Ectodermal cell (in vitro differentiated cells): ENCODE measurements around the gene LIN28B.
"Not testable (repeated sequence)": the region's sequence is repeated elsewhere in the genome, so short reads cannot be mapped to it uniquely, and the experiment has no call there.

ENCODE experiments used
- H3K27ac ChIP-seq: 2 replicates; pipeline ENCODE4 v1.7.0; 2013; ENCODE audit warnings: mild to moderate bottlenecking, low read depth, low read length; ENCODE audit not compliant: insufficient read depth, poor library complexity, severe bottlenecking
- H3K27me3 ChIP-seq: 2 replicates; pipeline ENCODE4 v1.7.0; 2013; ENCODE audit warnings: mild to moderate bottlenecking, low read length; ENCODE audit not compliant: insufficient read depth, control insufficient read depth, poor library complexity, severe bottlenecking
- H3K36me3 ChIP-seq: one replicate; pipeline ENCODE4 v1.7.0; 2013; ENCODE audit warnings: low read length; ENCODE audit not compliant: control insufficient read depth, insufficient read depth
- H3K4me1 ChIP-seq: one replicate; pipeline ENCODE4 v1.7.0; 2013; ENCODE audit warnings: low read length; ENCODE audit not compliant: control insufficient read depth, insufficient read depth
- H3K4me3 ChIP-seq: 2 replicates; pipeline ENCODE4 v1.7.0; 2013; ENCODE audit warnings: low read depth, low read length, control low read depth; ENCODE audit not compliant: insufficient read depth
- H3K9me3 ChIP-seq: 2 replicates; pipeline ENCODE4 v1.7.0; 2013; ENCODE audit warnings: mild to moderate bottlenecking, low read length, moderate library complexity; ENCODE audit not compliant: control insufficient read depth
- WGBS, 2 experiments: methylation state at CpG; one replicate each; pipeline ENCODE4 v1.1.7; 2013; ENCODE audit warnings: missing lambda C conversion rate in 2 of 2; 5-methylcytosine and 5-hydroxymethylcytosine counted together

Gene LIN28B

DNA sequence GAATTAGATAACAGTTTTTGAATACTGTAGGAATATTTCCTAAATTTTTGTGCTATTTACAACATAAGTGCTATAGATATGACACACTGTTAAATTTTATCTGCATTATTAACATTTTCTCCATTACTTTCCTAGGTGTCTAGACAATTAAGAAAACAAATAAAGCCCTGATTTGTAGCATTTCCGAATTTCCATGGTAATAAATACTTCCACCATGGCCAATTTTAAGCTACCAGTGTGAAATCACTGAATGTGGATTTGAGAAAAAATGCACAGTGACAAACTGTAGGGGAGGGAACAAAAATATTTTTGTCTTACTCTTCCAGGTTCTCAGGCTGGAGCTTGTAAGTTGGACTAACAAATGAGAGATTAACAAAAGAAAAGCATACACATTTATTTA lies 27.9 kb downstream of the LIN28B start:
- H3K36me3 ChIP-seq = peaks cover 16% of the 10 kb centered on the region
- no peaks in the 10 kb centered on the region for H3K27me3 ChIP-seq

DNA sequence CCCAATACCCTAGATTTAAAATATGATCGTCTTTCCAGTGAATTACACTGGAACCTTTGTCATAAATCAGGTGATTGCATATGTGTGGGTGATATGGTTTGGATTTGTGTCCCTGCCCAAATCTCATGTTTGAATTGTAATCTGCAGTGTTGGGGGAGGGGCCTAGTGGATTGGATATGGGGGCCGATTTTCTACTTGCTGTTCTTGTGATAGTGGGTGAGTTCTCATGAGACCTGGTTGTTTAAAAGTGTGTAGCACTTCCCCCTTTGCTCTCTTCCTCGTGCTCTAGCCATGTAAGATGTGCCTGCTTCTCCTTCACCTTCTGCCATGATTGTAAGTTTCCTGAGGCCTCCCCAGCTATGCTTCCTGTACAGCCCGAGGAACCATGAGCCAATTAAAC lies 29.0 kb downstream of the LIN28B start:
- 92 to 98% methylated on average over 4 of the region's 4 CpGs for WGBS, 2 experiments
- not testable (repeated sequence) for H3K27ac ChIP-seq, H3K4me3 ChIP-seq

More for the DNA sequence above, 27.9 kb downstream of the LIN28B start:
- Histone ChIP-seq H3K9me3 (no peaks in the 10 kb centered on the region), H3K4me3 (no peak overlapping the region), H3K4me1 (no peaks in the 10 kb centered on the region), H3K27ac (no peak overlapping the region)
- WGBS, 2 experiments = 82 to 93% methylated on average over 1 of the region's 1 CpG

DNA sequence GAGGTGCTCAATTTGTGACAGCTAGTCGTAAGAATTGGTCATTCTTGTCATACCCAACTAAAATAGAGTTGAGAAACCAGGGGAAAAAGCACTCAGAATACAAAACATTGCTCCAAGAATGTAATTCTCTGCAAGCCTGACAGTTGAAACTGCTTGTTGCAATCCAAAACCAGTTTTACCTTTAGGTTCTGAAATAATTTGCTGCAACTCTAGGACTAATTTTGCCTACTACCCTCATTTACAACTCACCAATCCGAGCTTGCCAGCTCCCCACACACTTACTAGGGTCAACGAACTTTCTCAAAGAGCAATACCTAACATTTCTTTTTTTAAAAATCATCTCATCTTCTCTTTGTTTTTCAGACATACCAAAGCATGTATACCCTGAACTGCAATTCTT lies 29.7 kb downstream of the LIN28B start:
- H3K4me3 ChIP-seq = no peak overlapping the region
- H3K4me1 ChIP-seq = no peaks in the 10 kb centered on the region
- H3K9me3 ChIP-seq = no peaks in the 10 kb centered on the region
- peaks cover 17% of the 10 kb centered on the region for H3K36me3 ChIP-seq
- H3K27ac ChIP-seq = no peak overlapping the region
- no peaks in the 10 kb centered on the region for H3K27me3 ChIP-seq
- WGBS, 2 experiments = 80 to 92% methylated on average over 3 of the region's 3 CpGs

More for the DNA sequence above, 29.0 kb downstream of the LIN28B start:
- H3K36me3 ChIP-seq = peaks cover 16% of the 10 kb centered on the region
- H3K9me3 ChIP-seq, H3K4me1 ChIP-seq, H3K27me3 ChIP-seq: not testable (repeated sequence)

DNA sequence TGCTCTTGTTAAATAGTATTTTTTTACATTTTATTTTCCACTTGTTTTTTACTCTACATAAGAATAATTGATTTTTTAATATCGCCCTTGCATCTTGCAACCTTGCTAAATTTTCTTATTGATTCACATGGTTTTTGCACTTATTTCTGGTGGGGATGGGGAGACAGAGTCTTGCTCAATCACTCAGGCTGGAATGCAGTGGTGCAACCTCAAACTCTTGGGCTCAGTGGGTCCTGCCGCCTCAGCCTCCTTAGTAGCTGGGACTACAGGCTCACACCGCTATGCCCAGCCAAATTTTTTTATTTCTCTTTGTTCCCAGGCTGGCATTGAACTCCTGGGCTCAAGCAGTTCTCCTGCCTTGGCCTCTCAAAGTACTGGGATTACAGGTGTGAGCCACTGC lies 30.3 kb downstream of the LIN28B start:
- 92 to 95% methylated on average over 2 to 3 of the region's 3 CpGs for WGBS, 2 experiments
- Histone ChIP-seq H3K36me3 (peaks cover 23% of the 10 kb centered on the region), H3K27me3 (no peaks in the 10 kb centered on the region), H3K4me3 (no peak overlapping the region), H3K27ac (no peak overlapping the region), H3K9me3 (no peaks in the 10 kb centered on the region), H3K4me1 (no peaks in the 10 kb centered on the region)

DNA sequence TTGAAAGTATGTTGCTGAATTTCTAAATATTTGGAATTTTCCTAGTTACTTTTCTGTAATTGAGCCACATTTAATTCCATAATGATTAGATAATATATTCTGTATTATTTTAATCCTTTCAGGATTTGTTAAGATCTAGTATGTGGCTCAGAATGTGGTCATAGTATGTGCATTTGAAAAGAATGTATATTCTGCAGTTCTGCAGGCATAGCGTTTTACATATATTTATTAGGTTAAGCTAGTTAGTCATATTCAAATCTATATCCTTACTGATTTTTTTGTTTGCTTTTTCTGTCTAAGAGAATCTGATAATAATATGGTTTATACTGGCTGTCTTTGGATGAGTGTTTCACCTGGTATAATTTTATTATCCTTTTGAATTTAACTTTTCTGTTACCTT lies 33.2 kb downstream of the LIN28B start:
- no peaks in the 10 kb centered on the region for H3K4me1 ChIP-seq
- peaks cover 22% of the 10 kb centered on the region for H3K36me3 ChIP-seq
- no peak overlapping the region for H3K27ac ChIP-seq
- H3K9me3 ChIP-seq = peaks cover 2% of the 10 kb centered on the region
- no CpG with 5 or more reads among the region's 1 CpG for WGBS, 2 experiments
- H3K4me3 ChIP-seq = no peak overlapping the region
- no peaks in the 10 kb centered on the region for H3K27me3 ChIP-seq

DNA sequence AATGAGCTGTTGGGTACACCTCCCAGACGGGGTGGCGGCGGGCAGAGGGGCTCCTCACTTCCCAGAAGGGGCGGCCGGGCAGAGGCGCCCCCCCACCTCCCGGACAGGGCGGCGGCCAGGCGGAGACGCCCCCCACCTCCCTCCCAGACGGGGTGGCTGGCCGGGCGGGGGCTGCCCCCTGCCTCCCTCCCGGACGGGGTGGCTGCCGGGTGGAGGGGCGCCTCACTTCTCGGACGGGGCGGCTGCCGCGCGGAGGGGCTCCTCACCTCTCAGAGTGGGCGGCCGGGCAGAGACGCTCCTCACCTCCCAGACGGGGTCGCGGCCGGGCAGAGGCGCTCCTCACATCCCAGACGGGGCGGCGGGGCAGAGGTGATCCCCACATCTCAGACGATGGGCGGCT lies 34.2 kb downstream of the LIN28B start:
- not testable (repeated sequence) for H3K27ac ChIP-seq, H3K4me1 ChIP-seq, H3K27me3 ChIP-seq, H3K9me3 ChIP-seq, H3K4me3 ChIP-seq
- H3K36me3 ChIP-seq = peaks cover 20% of the 10 kb centered on the region
- WGBS, 2 experiments = 97% methylated on average over 37 of the region's 37 CpGs

DNA sequence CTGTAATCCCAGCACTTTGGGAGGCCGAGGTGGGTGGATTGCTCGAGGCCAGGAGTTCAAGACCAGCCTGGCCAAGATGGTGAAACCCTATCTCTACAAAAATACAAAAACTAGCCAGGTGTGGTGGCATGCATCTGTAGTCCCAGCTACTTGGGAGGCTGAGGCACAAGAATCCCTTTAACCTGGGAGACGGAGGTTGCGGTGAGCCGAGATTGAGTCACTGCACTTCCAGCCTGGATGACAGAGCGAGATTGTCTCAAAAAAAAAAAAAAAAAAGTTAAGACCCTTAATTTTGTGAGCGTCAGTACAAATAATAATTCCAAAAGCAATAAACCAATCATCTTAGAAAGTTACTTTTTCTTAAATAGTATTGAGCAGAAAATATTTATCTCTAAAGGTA lies 36.7 kb downstream of the LIN28B start:
- H3K36me3 ChIP-seq = peaks cover 13% of the 10 kb centered on the region
- WGBS, 2 experiments = 92 to 94% methylated on average over 6 of the region's 7 CpGs
- not testable (repeated sequence) for H3K9me3 ChIP-seq, H3K4me3 ChIP-seq, H3K4me1 ChIP-seq, H3K27ac ChIP-seq, H3K27me3 ChIP-seq

DNA sequence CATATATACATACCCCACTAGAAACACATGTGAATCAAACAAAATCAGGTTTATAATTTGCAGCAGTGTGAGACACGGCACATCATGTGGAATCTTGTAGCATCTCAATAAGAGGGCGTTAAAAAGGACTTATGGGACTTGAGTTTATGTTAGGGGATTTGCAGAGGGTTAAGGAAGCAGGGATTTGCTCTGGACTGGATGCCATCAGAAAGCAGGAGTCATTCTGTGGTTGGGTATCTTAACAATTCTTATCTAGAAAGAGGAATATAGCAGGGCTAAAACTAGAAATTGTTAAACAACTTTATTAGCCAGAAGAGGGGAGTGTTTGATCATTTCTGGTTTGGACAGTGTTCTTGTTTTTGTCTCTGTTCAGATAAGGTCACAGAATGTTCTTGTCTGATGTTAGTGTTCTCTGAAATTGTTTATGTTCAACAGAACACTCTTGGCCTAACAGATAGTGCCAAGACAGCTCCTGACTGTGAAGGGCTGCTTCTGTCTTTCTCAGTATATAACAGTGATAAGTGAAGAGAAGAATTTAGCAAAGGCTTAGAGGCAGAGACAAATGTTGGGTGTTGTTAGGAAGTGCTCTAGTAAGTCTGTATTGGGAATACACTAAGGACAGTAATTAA lies 39.2 kb downstream of the LIN28B start:
- Histone ChIP-seq H3K9me3 (peaks cover 2% of the 10 kb centered on the region), H3K36me3 (peaks cover 13% of the 10 kb centered on the region), H3K4me3 (no peak overlapping the region), H3K4me1 (no peaks in the 10 kb centered on the region), H3K27me3 (no peaks in the 10 kb centered on the region), H3K27ac (no peak overlapping the region)
- 95 to 98% methylated on average over 2 of the region's 2 CpGs for WGBS, 2 experiments

DNA sequence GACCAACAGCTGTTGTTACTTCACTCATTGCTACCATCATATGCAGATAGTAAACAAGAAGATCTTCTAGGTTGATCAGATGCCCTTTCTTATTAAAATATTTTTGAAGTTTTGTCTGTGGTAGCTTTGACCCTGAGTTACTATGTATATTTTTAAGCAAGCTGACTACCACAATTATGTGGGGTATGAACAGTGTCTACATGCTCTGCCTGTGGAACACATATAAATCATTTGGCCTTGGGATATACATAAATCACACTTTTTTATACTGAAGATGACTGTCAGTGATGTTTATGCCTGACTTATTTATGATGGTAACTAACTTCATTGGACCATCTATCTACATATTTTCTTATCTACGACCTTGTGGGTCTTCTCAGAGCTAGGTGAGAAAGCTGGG lies 44.2 kb downstream of the LIN28B start:
- Histone ChIP-seq H3K4me1 (no peaks in the 10 kb centered on the region), H3K36me3 (peaks cover 4% of the 10 kb centered on the region), H3K27me3 (no peaks in the 10 kb centered on the region), H3K9me3 (no peaks in the 10 kb centered on the region), H3K27ac (no peak overlapping the region), H3K4me3 (no peak overlapping the region)
- WGBS, 2 experiments = 100% methylated on average over 1 of the region's 1 CpG

DNA sequence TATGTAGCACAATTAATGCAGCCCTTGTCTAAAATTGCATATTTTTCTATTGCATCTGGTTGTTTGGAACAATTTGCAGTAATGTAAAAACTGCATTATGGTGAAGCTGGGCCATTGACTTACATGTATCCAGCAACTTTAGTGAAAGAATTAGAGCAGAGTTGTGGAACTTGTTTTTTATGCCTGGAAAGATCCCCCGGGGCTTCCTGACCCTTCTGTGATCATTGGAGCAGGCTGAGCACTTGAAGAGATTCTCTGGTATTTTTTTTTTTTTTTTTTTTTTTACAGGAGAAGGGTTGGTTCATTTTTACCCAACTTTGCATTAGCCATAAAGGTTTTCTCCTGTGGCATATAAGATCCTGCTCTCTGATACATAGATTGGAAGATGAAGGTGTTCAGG lies 45.0 kb downstream of the LIN28B start:
- Histone ChIP-seq H3K27ac (no peak overlapping the region), H3K27me3 (no peaks in the 10 kb centered on the region), H3K4me1 (no peaks in the 10 kb centered on the region), H3K36me3 (peaks cover 4% of the 10 kb centered on the region), H3K4me3 (no peak overlapping the region), H3K9me3 (no peaks in the 10 kb centered on the region)
- WGBS, 2 experiments = 90 to 94% methylated on average over 1 of the region's 1 CpG

DNA sequence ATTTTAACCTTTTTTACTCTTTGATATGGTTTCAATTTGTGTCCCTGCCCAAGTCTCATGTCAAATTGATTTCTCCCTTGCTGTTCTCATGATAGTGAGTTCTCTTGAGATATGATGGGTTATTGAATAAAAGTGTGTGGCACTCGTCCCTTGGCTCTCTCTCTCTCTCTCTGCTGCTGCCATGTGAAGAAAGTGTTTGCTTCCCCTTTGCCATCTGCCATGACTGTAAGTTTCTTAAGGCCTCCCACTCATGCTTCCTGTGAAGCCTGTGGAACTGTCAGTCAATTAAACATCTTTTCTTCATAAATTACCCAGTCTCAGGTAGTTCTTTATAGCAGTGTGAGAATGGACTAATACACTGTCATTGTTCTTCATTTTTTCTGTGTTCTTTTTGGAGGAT lies 48.5 kb downstream of the LIN28B start:
- Histone ChIP-seq H3K27ac (no peak overlapping the region), H3K4me3 (no peak overlapping the region), H3K36me3 (peaks cover 4% of the 10 kb centered on the region), H3K27me3 (no peaks in the 10 kb centered on the region), H3K9me3 (no peaks in the 10 kb centered on the region), H3K4me1 (no peaks in the 10 kb centered on the region)
- WGBS, 2 experiments = 90 to 93% methylated on average over 1 of the region's 1 CpG
